Thyroid gland (tissue), 4 donors: ENCODE results near the gene ZDHHC8. TPM values are rescaled to one million over a fixed set of nuclear protein-coding genes. Genes with fewer than 3 reads are reported as not detected.
"Not testable (repeated sequence)": the region's sequence is repeated elsewhere in the genome, so short reads cannot be mapped to it uniquely, and the experiment has no call there.

ENCODE experiments used
- DNase-seq, 2 donors: peaks; one replicate each; pipeline ENCODE4 v3.0.0-alpha.2; 2019
- H3K27ac ChIP-seq, 3 donors: fragments of 200-600 bp; sonication (generic); 1 replicate in 2 of 3; 2 replicates in 1 of 3; pipeline ENCODE4 v1.5.1; 2016 to 2019; ENCODE audit warnings: mild to moderate bottlenecking in 1 of 3, moderate library complexity in 1 of 3
- H3K27me3 ChIP-seq: fragments of 200-600 bp; sonication (generic); one replicate; pipeline ENCODE4 v1.5.1; 2019
- H3K36me3 ChIP-seq, 2 donors: fragments of 200-600 bp; sonication (generic); one replicate each; pipeline ENCODE4 v1.5.1; 2016 to 2019
- H3K4me1 ChIP-seq, 2 donors: fragments of 200-600 bp; sonication (generic); one replicate each; pipeline ENCODE4 v1.5.1; 2017 to 2019
- H3K4me3 ChIP-seq, 3 donors: fragments of 200-600 bp; sonication (generic); replicated peaks in 1 of 3; 1 replicate in 2 of 3; 2 replicates in 1 of 3; pipeline ENCODE4 v1.5.1; 2016; ENCODE audit warnings: mild to moderate bottlenecking in 1 of 3
- H3K9me3 ChIP-seq: fragments of 200-600 bp; sonication (generic); one replicate; pipeline ENCODE4 v1.5.1; 2017
- CTCF ChIP-seq, 6 experiments: fragments of 200-600 bp in 3 of 6; fragments of 450-650 bp in 3 of 6; sonication (generic) in 3 of 6; IDR thresholded peaks; one replicate each; pipeline ENCODE4 v1.5.1; 2016 to 2019; ENCODE audit warnings: antibody characterized with exemption in 6 of 6, mild to moderate bottlenecking in 2 of 6, inconsistent platforms in 1 of 6, moderate library complexity in 1 of 6
- POLR2A ChIP-seq, 2 donors: fragments of 450-650 bp; IDR thresholded peaks; one replicate each; pipeline ENCODE4 v1.6.1; 2017; ENCODE audit warnings: antibody characterized with exemption in 2 of 2, mild to moderate bottlenecking in 2 of 2, moderate library complexity in 1 of 2
- WGBS, 2 donors: methylation state at CpG; one replicate each; pipeline ENCODE4 v1.1.5; 2017; 5-methylcytosine and 5-hydroxymethylcytosine counted together
- intact Hi-C: fragments of 100-400 bp; cut with DNase I; formaldehyde crosslinking; loops from one replicate; pipeline ENCODE4 v1.15.1; 2023
- total RNA-seq, 4 donors: library from RNA; depleted of rRNA; stranded (reverse); fragments of >200 nt; gene quantifications; one replicate each; pipeline ENCODE4 v1.2.3, GENCODE V29; 2016

Gene ZDHHC8
- total RNA-seq, 4 donors from 2014 or later, result 13.4 to 22.4 (median 18.9) TPM

- no peaks in the 10 kb centered on the region for H3K9me3 ChIP-seq
- peak; percentile 85 to 87 for DNase-seq
- no peak overlapping the region for H3K27ac ChIP-seq
- H3K4me3 ChIP-seq, result no peak overlapping the region
- no peak for TF ChIP-seq POLR2A (IDR thresholded peaks at IDR 0.05)
- TF ChIP-seq CTCF (IDR thresholded peaks at IDR 0.05), result peak; percentile 96 to 100 (median 98)
- H3K36me3 ChIP-seq, result no peaks in the 10 kb centered on the region
- 68 to 75% methylated on average over 4 to 5 of the region's 17 CpGs for WGBS, 2 donors
- peaks cover 0 to 4% of the 10 kb centered on the region in 2 donors for H3K4me1 ChIP-seq
- no peaks in the 10 kb centered on the region for H3K27me3 ChIP-seq
- intact Hi-C loops, result loop anchor here (2.0 to 5.0 kb wide), 2 partner anchors 110 to 128 kb away; partner anchors contain the start of gene RTN4R
These were observed 25.2 kb downstream of the ZDHHC8 start for GRCh38 chr22:20156611-20157429.

- Histone ChIP-seq H3K4me1 (peaks cover 0 to 4% of the 10 kb centered on the region in 2 donors), H3K4me3 (no peak overlapping the region), H3K36me3 (no peaks in the 10 kb centered on the region), H3K27me3 (no peaks in the 10 kb centered on the region), H3K27ac (no peak overlapping the region), H3K9me3 (no peaks in the 10 kb centered on the region)
- 76 to 93% methylated on average over 8 to 9 of the region's 15 CpGs for WGBS, 2 donors
- no peak for DNase-seq
- TF ChIP-seq CTCF (IDR thresholded peaks at IDR 0.05), result no peak
- no peak for TF ChIP-seq POLR2A (IDR thresholded peaks at IDR 0.05)
- intact Hi-C loops, result loop anchor here (2.0 to 5.0 kb wide), 2 partner anchors 110 to 127 kb away; partner anchors contain the start of gene RTN4R
These were observed 26.0 kb downstream of the ZDHHC8 start for GRCh38 chr22:20157430-20158183.

- no peak for TF ChIP-seq POLR2A (IDR thresholded peaks at IDR 0.05)
- no peak for TF ChIP-seq CTCF (IDR thresholded peaks at IDR 0.05)
- 75 to 78% methylated on average over 11 to 12 of the region's 15 CpGs for WGBS, 2 donors
- Histone ChIP-seq H3K4me3 (no peak overlapping the region), H3K4me1 (peaks cover 0 to 4% of the 10 kb centered on the region in 2 donors), H3K9me3 (no peaks in the 10 kb centered on the region), H3K27ac (no peak overlapping the region), H3K27me3 (no peaks in the 10 kb centered on the region), H3K36me3 (no peaks in the 10 kb centered on the region)
- DNase-seq, result no peak
- intact Hi-C loops, result loop anchor here (5.0 kb wide), 1 partner anchor 109 kb away; the partner anchor contains the start of gene RTN4R
These were observed 26.9 kb downstream of the ZDHHC8 start for GRCh38 chr22:20158391-20159036.

GRCh38 chr22:20159076-20159475, 27.5 kb downstream of the ZDHHC8 start:
- Histone ChIP-seq H3K27ac (no peak overlapping the region), H3K27me3 (no peaks in the 10 kb centered on the region), H3K9me3 (no peaks in the 10 kb centered on the region), H3K36me3 (no peaks in the 10 kb centered on the region), H3K4me3 (no peak overlapping the region), H3K4me1 (peaks cover 0 to 4% of the 10 kb centered on the region in 2 donors)
- WGBS, 2 donors, result 40 to 67% methylated on average over 5 to 7 of the region's 9 CpGs
- no peak for TF ChIP-seq POLR2A (IDR thresholded peaks at IDR 0.05)
- intact Hi-C loops, result loop anchor here (5.0 kb wide), 1 partner anchor 108 kb away; the partner anchor contains the start of gene RTN4R
- DNase-seq, result no peak

GRCh38 chr22:20159531-20159930, 27.9 kb downstream of the ZDHHC8 start:
- not testable (repeated sequence) for H3K27me3 ChIP-seq, H3K27ac ChIP-seq, H3K36me3 ChIP-seq, H3K4me3 ChIP-seq, DNase-seq, H3K4me1 ChIP-seq, H3K9me3 ChIP-seq
- intact Hi-C loops, result loop anchor here (5.0 kb wide), 1 partner anchor 108 kb away; the partner anchor contains the start of gene RTN4R
- WGBS, 2 donors, result 78 to 81% methylated on average over 13 of the region's 14 CpGs
